Kidney (tissue), 14 donors: ENCODE measurements around the gene CACNA1E. TPM values are rescaled to one million over a fixed set of nuclear protein-coding genes. Genes with fewer than 3 reads are reported as not detected.

ENCODE experiments used
- DNase-seq, 5 donors: peaks; one replicate each; pipeline ENCODE4 v3.0.0-alpha.2; 2013 to 2020
- FAIRE-seq: peaks from 2 replicates; lab custom pipeline; 2012; peaks lifted over from hg19 to GRCh38; lab: Jason Lieb, UNC
- H3K27ac ChIP-seq, 2 donors: one replicate each; pipeline ENCODE4 v1.7.0; 2013; ENCODE audit warnings: low read depth in 2 of 2, low read length in 2 of 2, inconsistent platforms in 1 of 2
- H3K27me3 ChIP-seq: one replicate; pipeline ENCODE4 v1.7.1; 2013; ENCODE audit warnings: low read length, inconsistent platforms; ENCODE audit not compliant: control insufficient read depth, insufficient read depth
- H3K36me3 ChIP-seq, 3 donors: one replicate each; pipeline versions ENCODE4 v1.7.0 to v1.7.1; 2013; ENCODE audit warnings: low read length in 3 of 3, control low read depth in 1 of 3, inconsistent platforms in 1 of 3; ENCODE audit not compliant: insufficient read depth in 3 of 3, control insufficient read depth in 2 of 3
- H3K4me1 ChIP-seq, 3 donors: one replicate each; pipeline versions ENCODE4 v1.7.0 to v1.7.1; 2013; ENCODE audit warnings: low read length in 3 of 3, inconsistent platforms in 1 of 3, low read depth in 1 of 3; ENCODE audit not compliant: control insufficient read depth in 2 of 3, insufficient read depth in 2 of 3
- H3K4me3 ChIP-seq, 3 donors: one replicate each; pipeline versions ENCODE4 v1.7.0 to v1.8.1; 2013; ENCODE audit warnings: low read length in 3 of 3, control low read depth in 1 of 3, inconsistent platforms in 1 of 3
- H3K9ac ChIP-seq, 3 donors: one replicate each; pipeline versions ENCODE4 v1.7.0 to v1.7.1; 2013; ENCODE audit warnings: low read length in 3 of 3, control low read depth in 1 of 3, inconsistent platforms in 1 of 3
- H3K9me3 ChIP-seq, 3 donors: one replicate each; pipeline versions ENCODE4 v1.7.0 to v1.7.1; 2013; ENCODE audit warnings: low read length in 3 of 3, control low read depth in 1 of 3, inconsistent platforms in 1 of 3; ENCODE audit not compliant: control insufficient read depth in 2 of 3, insufficient read depth in 1 of 3
- CTCF ChIP-seq: IDR thresholded peaks from 3 replicates; pipeline ENCODE4 v1.5.1; 2012; ENCODE audit warnings: mild to moderate bottlenecking, moderate library complexity, borderline replicate concordance; ENCODE audit not compliant: insufficient read depth; ENCODE audit errors: extremely low read depth
- intact Hi-C: fragments of 100-400 bp; cut with DNase I; formaldehyde crosslinking; loops from one replicate; pipeline ENCODE4 v1.11.1; 2022
- polyA plus RNA-seq: library from polyadenylated mRNA; stranded (reverse); fragments of 350-450 nt; fragmentation: Illumina TruSeq; extraction: RNeasy Lipid Tissue Mini Kit (QIAGEN cat#74804); gene quantifications from one replicate; pipeline ENCODE4 v1.2.3, GENCODE V29; 2014; ENCODE audit warnings: low read depth, low replicate concordance; ENCODE audit not compliant: insufficient read depth
- total RNA-seq: library from RNA; stranded (reverse); fragmentation: NEBNext Ultra II Directional; extraction: Animal tissue kit (Norgen Biotek cat#: 25700); gene quantifications from one replicate; pipeline ENCODE4 v1.2.1, GENCODE V29; 2021
- donor health status: control.
- donor health status: control.
- donor health status: control.
- donor health status: control.
- donor health status: control.
- donor health status: DM: yes; HTN: yes; CAD: no.
- donor health status: Normal renal cell carcinoma (clear cell type).

CACNA1E gene
- total and polyA plus RNA-seq, 2 donors from 2014 or later = 0.19 TPM

GRCh38 chr1:181493885-181494284 lies 10.6 kb downstream of the CACNA1E start:
- no peaks in the 10 kb centered on the region for H3K27me3 ChIP-seq
- FAIRE-seq = no peak

GRCh38 chr1:181496759-181497158 lies 13.4 kb downstream of the CACNA1E start:
- FAIRE-seq = no peak
- no peak for DNase-seq
- H3K9me3 ChIP-seq = no peaks in the 10 kb centered on the region
- intact Hi-C loops = no loop called here
- no peak overlapping the region for H3K9ac ChIP-seq
- H3K36me3 ChIP-seq = no peaks in the 10 kb centered on the region
- no peak for TF ChIP-seq CTCF
- no peaks in the 10 kb centered on the region for H3K4me1 ChIP-seq
- H3K27me3 ChIP-seq = no peaks in the 10 kb centered on the region
- H3K4me3 ChIP-seq = no peak overlapping the region
- no peak overlapping the region for H3K27ac ChIP-seq

More at GRCh38 chr1:181493885-181494284, 10.6 kb downstream of the CACNA1E start:
- Histone ChIP-seq H3K9ac (no peak overlapping the region), H3K36me3 (no peaks in the 10 kb centered on the region), H3K4me1 (no peaks in the 10 kb centered on the region), H3K27ac (no peak overlapping the region), H3K4me3 (no peak overlapping the region), H3K9me3 (no peaks in the 10 kb centered on the region)
- intact Hi-C loops = no loop called here
- TF ChIP-seq CTCF = no peak
- no peak for DNase-seq

GRCh38 chr1:181497870-181498269 lies 14.6 kb downstream of the CACNA1E start:
- Histone ChIP-seq H3K4me3 (no peak overlapping the region), H3K4me1 (no peaks in the 10 kb centered on the region), H3K36me3 (no peaks in the 10 kb centered on the region), H3K9ac (no peak overlapping the region), H3K27me3 (no peaks in the 10 kb centered on the region), H3K9me3 (no peaks in the 10 kb centered on the region), H3K27ac (no peak overlapping the region)
- DNase-seq (no peak), FAIRE-seq (no peak)
- no peak for TF ChIP-seq CTCF
- intact Hi-C loops = no loop called here

GRCh38 chr1:181499825-181500224 lies 16.5 kb downstream of the CACNA1E start:
- FAIRE-seq (no peak), DNase-seq (no peak)
- Histone ChIP-seq H3K9me3 (no peaks in the 10 kb centered on the region), H3K36me3 (no peaks in the 10 kb centered on the region), H3K4me3 (no peak overlapping the region), H3K4me1 (no peaks in the 10 kb centered on the region), H3K9ac (no peak overlapping the region), H3K27ac (no peak overlapping the region), H3K27me3 (no peaks in the 10 kb centered on the region)
- intact Hi-C loops = no loop called here
- TF ChIP-seq CTCF = no peak
